H1 (cell line): Measurements from ENCODE around the gene HOXD1.
A peak's percentile ranks its signal among the peaks of the same experiment; 100 is the strongest.

ENCODE experiments used
- CTCF ChIP-seq, 3 experiments: IDR thresholded peaks; 1 replicate in 2 of 3; 2 replicates in 1 of 3; pipeline versions ENCODE4 v1.5.1 to v1.6.1; 2011; ENCODE audit warnings: low read length in 3 of 3, mild to moderate bottlenecking in 3 of 3, inconsistent platforms in 2 of 3, low read depth in 1 of 3, moderate library complexity in 1 of 3; ENCODE audit not compliant: insufficient read depth in 1 of 3; ENCODE audit errors: control extremely low read depth in 1 of 3
- E2F6 ChIP-seq: IDR thresholded peaks from 2 replicates; pipeline ENCODE4 v1.6.1; 2012; ENCODE audit warnings: inconsistent platforms
- MAX ChIP-seq: IDR thresholded peaks from 2 replicates; pipeline ENCODE4 v1.6.1; 2012; ENCODE audit warnings: inconsistent platforms
- NRF1 ChIP-seq: IDR thresholded peaks from 2 replicates; pipeline ENCODE4 v1.6.1; 2011; ENCODE audit warnings: mild to moderate bottlenecking, low read depth, low read length, improper control_type of control experiment
- POLR2AphosphoS5 ChIP-seq: IDR thresholded peaks from 2 replicates; pipeline ENCODE4 v1.6.1; 2011; ENCODE audit warnings: low read depth, low read length
- RAD21 ChIP-seq, 2 experiments: IDR thresholded peaks in 1 of 2; conservative IDR thresholded peaks in 1 of 2; 2 replicates each; pipeline ENCODE4 v1.6.1; 2011; ENCODE audit warnings: low read depth in 2 of 2, low read length in 2 of 2, improper control_type of control experiment in 1 of 2, inconsistent platforms in 1 of 2, mild to moderate bottlenecking in 1 of 2, moderate library complexity in 1 of 2
- RFX5 ChIP-seq: IDR thresholded peaks from 2 replicates; pipeline ENCODE4 v1.6.1; 2011; ENCODE audit warnings: low read depth, low read length, improper control_type of control experiment, borderline replicate concordance
- SAP30 ChIP-seq: fragments of 300-600 bp; sonication (generic); IDR thresholded peaks from 2 replicates; pipeline ENCODE4 v1.7.1; 2012; ENCODE audit warnings: low read length, moderate library complexity, mild to moderate bottlenecking, inconsistent platforms; ENCODE audit not compliant: insufficient read depth, insufficient replicate concordance
- SRF ChIP-seq: IDR thresholded peaks from 2 replicates; pipeline ENCODE4 v1.6.1; 2011; ENCODE audit warnings: mild to moderate bottlenecking, low read depth, low read length, moderate library complexity

- TF ChIP-seq MAX (no peak), CTCF (IDR thresholded peaks at IDR 0.05; ENCODE audit: control extremely low read depth in 1 of 3, insufficient read depth in 1 of 3, low read depth in 1 of 3, low read length in 3 of 3) (no peak), NRF1 (no peak), E2F6 (peak; percentile 76; the same call in 1 of the 2 replicates), POLR2AphosphoS5 (no peak), RFX5 (no peak), RAD21 (IDR thresholded peaks at IDR 0.05 in 1 of 2, conservative IDR thresholded peaks at IDR 0.05 in 1 of 2; ENCODE audit: low read depth in 2 of 2, low read length in 2 of 2) (no peak; a peak in 1 of 4 replicates), SAP30 (no peak), SRF (no peak)
Measured at GRCh38 chr2:176172007-176172894, 16.2 kb upstream of the HOXD1 start.
